Memory B cell (primary cell): ENCODE data around the gene AP2B1.

ENCODE experiments used
- ATAC-seq: fragments of 150-1000 bp; cut with Tn5 transposase; 2 replicates; pipeline ENCODE4 v1.10.0; 2021; ENCODE audit warnings: low read depth, mild to moderate bottlenecking, moderate library complexity
- DNase-seq, 2 donors: peaks; one replicate each; pipeline ENCODE4 v3.0.0; 2022; ENCODE audit warnings: low spot score in 2 of 2
- H3K27ac Mint-ChIP-seq: one replicate; pipeline ENCODE4 v1.8.0; 2022; ENCODE audit warnings: mild to moderate bottlenecking, moderate library complexity, mixed read lengths
- H3K27me3 Mint-ChIP-seq: one replicate; pipeline ENCODE4 v1.8.0; 2022; ENCODE audit warnings: mixed read lengths
- H3K36me3 Mint-ChIP-seq: one replicate; pipeline ENCODE4 v1.8.0; 2022; ENCODE audit warnings: mild to moderate bottlenecking, mixed read lengths
- H3K4me1 Mint-ChIP-seq: one replicate; pipeline ENCODE4 v1.8.0; 2022; ENCODE audit warnings: mixed read lengths
- H3K4me3 Mint-ChIP-seq: one replicate; pipeline ENCODE4 v1.8.0; 2022; ENCODE audit warnings: mild to moderate bottlenecking, moderate library complexity, mixed read lengths
- H3K9me3 Mint-ChIP-seq: one replicate; pipeline ENCODE4 v1.8.0; 2022; ENCODE audit warnings: mixed read lengths

AP2B1 gene

GRCh38 chr17:35726127-35726952 is 139.2 kb downstream of the AP2B1 start:
- H3K27me3 Mint-ChIP-seq, result peaks cover 9% of the 10 kb centered on the region
- DNase-seq (no peak), ATAC-seq (no peak)
- H3K9me3 Mint-ChIP-seq, result no peaks in the 10 kb centered on the region
- H3K27ac Mint-ChIP-seq, result no peak overlapping the region
- peaks cover 13% of the 10 kb centered on the region for H3K4me1 Mint-ChIP-seq
- H3K36me3 Mint-ChIP-seq, result peaks cover 49% of the 10 kb centered on the region
- H3K4me3 Mint-ChIP-seq, result no peak overlapping the region

- no peak for ATAC-seq
- peaks cover 14% of the 10 kb centered on the region for H3K4me1 Mint-ChIP-seq
- H3K9me3 Mint-ChIP-seq, result no peaks in the 10 kb centered on the region
- no peak for DNase-seq
- H3K27me3 Mint-ChIP-seq, result peaks cover 9% of the 10 kb centered on the region
- peaks cover 47% of the 10 kb centered on the region for H3K36me3 Mint-ChIP-seq
- no peak overlapping the region for H3K27ac Mint-ChIP-seq
- no peak overlapping the region for H3K4me3 Mint-ChIP-seq
Measured at GRCh38 chr17:35726953-35727460, 139.9 kb downstream of the AP2B1 start.

GRCh38 chr17:35727635-35728034 is 140.5 kb downstream of the AP2B1 start:
- Mint-ChIP-seq H3K36me3 (peaks cover 47% of the 10 kb centered on the region), H3K4me1 (peaks cover 14% of the 10 kb centered on the region), H3K9me3 (no peaks in the 10 kb centered on the region), H3K4me3 (no peak overlapping the region), H3K27ac (no peak overlapping the region), H3K27me3 (peaks cover 9% of the 10 kb centered on the region)
- no peak for DNase-seq
- ATAC-seq, result no peak

GRCh38 chr17:35728551-35728950 is 141.4 kb downstream of the AP2B1 start:
- peaks cover 9% of the 10 kb centered on the region for H3K27me3 Mint-ChIP-seq
- no peak overlapping the region for H3K4me3 Mint-ChIP-seq
- H3K36me3 Mint-ChIP-seq, result peaks cover 41% of the 10 kb centered on the region
- ATAC-seq, result no peak
- H3K4me1 Mint-ChIP-seq, result peaks cover 14% of the 10 kb centered on the region
- H3K9me3 Mint-ChIP-seq, result no peaks in the 10 kb centered on the region
- no peak for DNase-seq
- H3K27ac Mint-ChIP-seq, result no peak overlapping the region

- Mint-ChIP-seq H3K4me1 (peaks cover 14% of the 10 kb centered on the region), H3K27me3 (peaks cover 9% of the 10 kb centered on the region), H3K4me3 (no peak overlapping the region), H3K36me3 (peaks cover 32% of the 10 kb centered on the region), H3K9me3 (no peaks in the 10 kb centered on the region), H3K27ac (no peak overlapping the region)
- ATAC-seq (no peak), DNase-seq (no peak)
Measured at GRCh38 chr17:35729405-35729833, 142.3 kb downstream of the AP2B1 start.

- no peak overlapping the region for H3K27ac Mint-ChIP-seq
- no peak for ATAC-seq
- H3K27me3 Mint-ChIP-seq, result peaks cover 9% of the 10 kb centered on the region
- H3K4me3 Mint-ChIP-seq, result peak overlapping the region; percentile 74
- no peak for DNase-seq
- no peaks in the 10 kb centered on the region for H3K9me3 Mint-ChIP-seq
- H3K4me1 Mint-ChIP-seq, result peaks cover 14% of the 10 kb centered on the region
- H3K36me3 Mint-ChIP-seq, result peaks cover 23% of the 10 kb centered on the region
Measured at GRCh38 chr17:35730400-35731005, 143.4 kb downstream of the AP2B1 start.

GRCh38 chr17:35731239-35731916 is 144.3 kb downstream of the AP2B1 start, which contains the start of gene RASL10B:
RASL10B (plus strand) TSS chr17:35731639; CDS start chr17:35735185, 3,546 bp downstream.
- DNase-seq (no peak), ATAC-seq (peak; percentile 82)
- Mint-ChIP-seq H3K4me1 (peaks cover 14% of the 10 kb centered on the region), H3K9me3 (no peaks in the 10 kb centered on the region), H3K27me3 (peaks cover 9% of the 10 kb centered on the region), H3K4me3 (peak within 1 kb of the TSS; percentile 74), H3K36me3 (peaks cover 18% of the 10 kb centered on the region), H3K27ac (no peak within 1 kb of the TSS)

- Mint-ChIP-seq H3K36me3 (peaks cover 18% of the 10 kb centered on the region), H3K27me3 (peaks cover 9% of the 10 kb centered on the region), H3K9me3 (no peaks in the 10 kb centered on the region), H3K27ac (no peak overlapping the region), H3K4me3 (peak overlapping the region; percentile 36), H3K4me1 (peaks cover 14% of the 10 kb centered on the region)
- peak; percentile 30 for ATAC-seq
- DNase-seq, result no peak
Measured at GRCh38 chr17:35731917-35732805, 145.0 kb downstream of the AP2B1 start.

GRCh38 chr17:35732806-35733136 is 145.6 kb downstream of the AP2B1 start:
- DNase-seq (no peak), ATAC-seq (no peak)
- Mint-ChIP-seq H3K36me3 (peaks cover 13% of the 10 kb centered on the region), H3K27me3 (peaks cover 9% of the 10 kb centered on the region), H3K4me1 (peaks cover 12% of the 10 kb centered on the region), H3K27ac (no peak overlapping the region), H3K9me3 (no peaks in the 10 kb centered on the region), H3K4me3 (no peak overlapping the region)

- Mint-ChIP-seq H3K36me3 (peaks cover 8% of the 10 kb centered on the region), H3K27ac (no peak overlapping the region), H3K4me3 (no peak overlapping the region), H3K4me1 (peaks cover 12% of the 10 kb centered on the region), H3K27me3 (peaks cover 9% of the 10 kb centered on the region), H3K9me3 (no peaks in the 10 kb centered on the region)
- no peak for ATAC-seq
- DNase-seq, result no peak
Measured at GRCh38 chr17:35733366-35733765, 146.2 kb downstream of the AP2B1 start.

GRCh38 chr17:35734396-35734795 is 147.3 kb downstream of the AP2B1 start:
- H3K9me3 Mint-ChIP-seq, result no peaks in the 10 kb centered on the region
- H3K4me3 Mint-ChIP-seq, result no peak overlapping the region
- H3K27me3 Mint-ChIP-seq, result peaks cover 9% of the 10 kb centered on the region
- ATAC-seq, result no peak
- peaks cover 5% of the 10 kb centered on the region for H3K36me3 Mint-ChIP-seq
- peaks cover 12% of the 10 kb centered on the region for H3K4me1 Mint-ChIP-seq
- no peak for DNase-seq
- H3K27ac Mint-ChIP-seq, result no peak overlapping the region

- H3K9me3 Mint-ChIP-seq, result no peaks in the 10 kb centered on the region
- peaks cover 10% of the 10 kb centered on the region for H3K4me1 Mint-ChIP-seq
- no peak for DNase-seq
- H3K36me3 Mint-ChIP-seq, result peaks cover 5% of the 10 kb centered on the region
- H3K27ac Mint-ChIP-seq, result no peak overlapping the region
- no peak overlapping the region for H3K4me3 Mint-ChIP-seq
- no peak for ATAC-seq
- H3K27me3 Mint-ChIP-seq, result peaks cover 11% of the 10 kb centered on the region
Measured at GRCh38 chr17:35735036-35735805, 148.1 kb downstream of the AP2B1 start.

GRCh38 chr17:35736236-35736635 is 149.1 kb downstream of the AP2B1 start:
- no peaks in the 10 kb centered on the region for H3K9me3 Mint-ChIP-seq
- H3K36me3 Mint-ChIP-seq, result no peaks in the 10 kb centered on the region
- ATAC-seq (no peak), DNase-seq (no peak)
- H3K4me1 Mint-ChIP-seq, result peaks cover 2% of the 10 kb centered on the region
- peaks cover 3% of the 10 kb centered on the region for H3K27me3 Mint-ChIP-seq
- H3K27ac Mint-ChIP-seq, result no peak overlapping the region
- no peak overlapping the region for H3K4me3 Mint-ChIP-seq
